H1 (cell line): Measurements from ENCODE around the gene ZNF367. TPM values are rescaled to one million over a fixed set of nuclear protein-coding genes. Genes with fewer than 3 reads are reported as not detected.

Experiments used
- CEBPB ChIP-seq: IDR thresholded peaks from 2 replicates; pipeline ENCODE4 v1.6.1; 2012; ENCODE audit warnings: low read depth, low read length
- CTBP2 ChIP-seq: IDR thresholded peaks from 2 replicates; pipeline ENCODE4 v1.7.0; 2011; ENCODE audit warnings: borderline replicate concordance, mild to moderate bottlenecking, moderate library complexity, mixed read lengths, low read length; ENCODE audit not compliant: insufficient read depth, insufficient read length
- KDM4A ChIP-seq: IDR thresholded peaks from one replicate; pipeline ENCODE4 v1.7.1; 2012; ENCODE audit warnings: low read depth, mild to moderate bottlenecking, moderate library complexity, low read length, inconsistent platforms; ENCODE audit not compliant: severe bottlenecking
- MAFK ChIP-seq: IDR thresholded peaks from 2 replicates; pipeline ENCODE4 v1.6.1; 2012; ENCODE audit warnings: low read depth, mild to moderate bottlenecking, improper control_type of control experiment, low read length
- RBBP5 ChIP-seq: IDR thresholded peaks from 2 replicates; pipeline ENCODE4 v1.7.1; 2012; ENCODE audit warnings: low read depth, mild to moderate bottlenecking, inconsistent platforms, low read length, moderate library complexity, borderline replicate concordance
- SIN3A ChIP-seq, 2 experiments: IDR thresholded peaks in 1 of 2; conservative IDR thresholded peaks in 1 of 2; 2 replicates each; pipeline ENCODE4 v1.6.1; 2011 to 2012; ENCODE audit warnings: low read length in 2 of 2, improper control_type of control experiment in 1 of 2, low read depth in 1 of 2, mild to moderate bottlenecking in 1 of 2
- polyA plus RNA-seq, 7 experiments: library from polyadenylated mRNA; depleted of rRNA in 3 of 7; stranded (reverse) in 5 of 7; unstranded in 2 of 7; fragments of >200 nt in 5 of 7; fragments of 200-250 nt in 2 of 7; gene quantifications; 1 replicate in 5 of 7; 2 replicates in 1 of 7; 4 replicates in 1 of 7; pipeline versions ENCODE4 v1.2.1 to v1.2.3, GENCODE V29; 2011 to 2013; ENCODE audit warnings: missing spikeins in 2 of 7, mixed read lengths in 2 of 7
- total RNA-seq: library from RNA; stranded (reverse); fragmentation: NEBNext Ultra II Directional; extraction: Animal tissue kit (Norgen Biotek cat#: 25700); gene quantifications from 2 replicates; pipeline ENCODE4 v1.2.1, GENCODE V29; 2021
- TF ChIP-seq, protein P1 (sequence below): fragments of 300-600 bp; sonication (generic); IDR thresholded peaks from 2 replicates; pipeline ENCODE4 v1.7.1; 2012; ENCODE audit warnings: low read length, moderate library complexity, mild to moderate bottlenecking, inconsistent platforms; ENCODE audit not compliant: insufficient replicate concordance
- TF ChIP-seq, protein P2 (sequence below): IDR thresholded peaks from 2 replicates; pipeline ENCODE4 v1.6.1; 2012; ENCODE audit warnings: inconsistent platforms

Gene ZNF367
- total and polyA plus RNA-seq, 2 of the 8 experiments (the other 6 are each of a cell fraction or from before 2014, with no cell fraction given) = 2.2 to 8.2 TPM

DNA sequence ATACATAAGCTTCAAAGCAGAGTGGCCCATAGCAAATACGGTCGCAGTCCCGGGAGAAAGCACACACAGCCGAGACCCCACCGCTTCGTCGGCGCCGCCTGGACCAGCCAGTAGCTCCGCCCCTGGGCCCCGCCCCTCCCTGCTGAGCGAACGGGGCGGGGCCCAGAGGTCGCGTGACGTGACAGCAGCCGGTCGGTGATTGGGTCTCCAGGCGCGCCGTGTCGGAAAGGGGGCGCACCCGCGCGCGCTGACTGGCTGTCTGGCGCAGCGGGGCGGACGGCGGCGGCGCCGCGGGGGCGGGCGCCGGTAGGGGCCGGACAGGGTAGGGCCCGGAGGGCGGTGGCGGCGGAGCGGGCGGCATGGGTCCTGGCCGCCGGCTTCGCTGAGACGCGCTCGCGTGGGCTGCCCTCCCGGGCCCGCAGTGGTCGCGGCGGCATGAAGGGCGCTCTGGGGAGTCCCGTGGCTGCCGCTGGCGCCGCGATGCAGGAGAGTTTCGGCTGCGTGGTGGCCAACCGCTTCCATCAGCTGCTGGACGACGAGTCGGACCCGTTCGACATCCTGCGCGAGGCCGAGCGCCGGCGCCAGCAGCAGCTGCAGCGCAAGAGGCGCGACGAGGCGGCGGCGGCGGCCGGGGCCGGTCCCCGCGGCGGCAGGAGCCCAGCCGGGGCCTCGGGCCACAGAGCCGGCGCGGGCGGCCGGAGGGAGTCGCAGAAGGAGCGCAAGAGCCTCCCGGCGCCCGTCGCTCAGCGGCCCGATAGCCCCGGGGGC, 31.9 kb upstream of the ZNF367 start, which contains the start of gene HABP4 (continued):
- TF ChIP-seq, protein P1, sequence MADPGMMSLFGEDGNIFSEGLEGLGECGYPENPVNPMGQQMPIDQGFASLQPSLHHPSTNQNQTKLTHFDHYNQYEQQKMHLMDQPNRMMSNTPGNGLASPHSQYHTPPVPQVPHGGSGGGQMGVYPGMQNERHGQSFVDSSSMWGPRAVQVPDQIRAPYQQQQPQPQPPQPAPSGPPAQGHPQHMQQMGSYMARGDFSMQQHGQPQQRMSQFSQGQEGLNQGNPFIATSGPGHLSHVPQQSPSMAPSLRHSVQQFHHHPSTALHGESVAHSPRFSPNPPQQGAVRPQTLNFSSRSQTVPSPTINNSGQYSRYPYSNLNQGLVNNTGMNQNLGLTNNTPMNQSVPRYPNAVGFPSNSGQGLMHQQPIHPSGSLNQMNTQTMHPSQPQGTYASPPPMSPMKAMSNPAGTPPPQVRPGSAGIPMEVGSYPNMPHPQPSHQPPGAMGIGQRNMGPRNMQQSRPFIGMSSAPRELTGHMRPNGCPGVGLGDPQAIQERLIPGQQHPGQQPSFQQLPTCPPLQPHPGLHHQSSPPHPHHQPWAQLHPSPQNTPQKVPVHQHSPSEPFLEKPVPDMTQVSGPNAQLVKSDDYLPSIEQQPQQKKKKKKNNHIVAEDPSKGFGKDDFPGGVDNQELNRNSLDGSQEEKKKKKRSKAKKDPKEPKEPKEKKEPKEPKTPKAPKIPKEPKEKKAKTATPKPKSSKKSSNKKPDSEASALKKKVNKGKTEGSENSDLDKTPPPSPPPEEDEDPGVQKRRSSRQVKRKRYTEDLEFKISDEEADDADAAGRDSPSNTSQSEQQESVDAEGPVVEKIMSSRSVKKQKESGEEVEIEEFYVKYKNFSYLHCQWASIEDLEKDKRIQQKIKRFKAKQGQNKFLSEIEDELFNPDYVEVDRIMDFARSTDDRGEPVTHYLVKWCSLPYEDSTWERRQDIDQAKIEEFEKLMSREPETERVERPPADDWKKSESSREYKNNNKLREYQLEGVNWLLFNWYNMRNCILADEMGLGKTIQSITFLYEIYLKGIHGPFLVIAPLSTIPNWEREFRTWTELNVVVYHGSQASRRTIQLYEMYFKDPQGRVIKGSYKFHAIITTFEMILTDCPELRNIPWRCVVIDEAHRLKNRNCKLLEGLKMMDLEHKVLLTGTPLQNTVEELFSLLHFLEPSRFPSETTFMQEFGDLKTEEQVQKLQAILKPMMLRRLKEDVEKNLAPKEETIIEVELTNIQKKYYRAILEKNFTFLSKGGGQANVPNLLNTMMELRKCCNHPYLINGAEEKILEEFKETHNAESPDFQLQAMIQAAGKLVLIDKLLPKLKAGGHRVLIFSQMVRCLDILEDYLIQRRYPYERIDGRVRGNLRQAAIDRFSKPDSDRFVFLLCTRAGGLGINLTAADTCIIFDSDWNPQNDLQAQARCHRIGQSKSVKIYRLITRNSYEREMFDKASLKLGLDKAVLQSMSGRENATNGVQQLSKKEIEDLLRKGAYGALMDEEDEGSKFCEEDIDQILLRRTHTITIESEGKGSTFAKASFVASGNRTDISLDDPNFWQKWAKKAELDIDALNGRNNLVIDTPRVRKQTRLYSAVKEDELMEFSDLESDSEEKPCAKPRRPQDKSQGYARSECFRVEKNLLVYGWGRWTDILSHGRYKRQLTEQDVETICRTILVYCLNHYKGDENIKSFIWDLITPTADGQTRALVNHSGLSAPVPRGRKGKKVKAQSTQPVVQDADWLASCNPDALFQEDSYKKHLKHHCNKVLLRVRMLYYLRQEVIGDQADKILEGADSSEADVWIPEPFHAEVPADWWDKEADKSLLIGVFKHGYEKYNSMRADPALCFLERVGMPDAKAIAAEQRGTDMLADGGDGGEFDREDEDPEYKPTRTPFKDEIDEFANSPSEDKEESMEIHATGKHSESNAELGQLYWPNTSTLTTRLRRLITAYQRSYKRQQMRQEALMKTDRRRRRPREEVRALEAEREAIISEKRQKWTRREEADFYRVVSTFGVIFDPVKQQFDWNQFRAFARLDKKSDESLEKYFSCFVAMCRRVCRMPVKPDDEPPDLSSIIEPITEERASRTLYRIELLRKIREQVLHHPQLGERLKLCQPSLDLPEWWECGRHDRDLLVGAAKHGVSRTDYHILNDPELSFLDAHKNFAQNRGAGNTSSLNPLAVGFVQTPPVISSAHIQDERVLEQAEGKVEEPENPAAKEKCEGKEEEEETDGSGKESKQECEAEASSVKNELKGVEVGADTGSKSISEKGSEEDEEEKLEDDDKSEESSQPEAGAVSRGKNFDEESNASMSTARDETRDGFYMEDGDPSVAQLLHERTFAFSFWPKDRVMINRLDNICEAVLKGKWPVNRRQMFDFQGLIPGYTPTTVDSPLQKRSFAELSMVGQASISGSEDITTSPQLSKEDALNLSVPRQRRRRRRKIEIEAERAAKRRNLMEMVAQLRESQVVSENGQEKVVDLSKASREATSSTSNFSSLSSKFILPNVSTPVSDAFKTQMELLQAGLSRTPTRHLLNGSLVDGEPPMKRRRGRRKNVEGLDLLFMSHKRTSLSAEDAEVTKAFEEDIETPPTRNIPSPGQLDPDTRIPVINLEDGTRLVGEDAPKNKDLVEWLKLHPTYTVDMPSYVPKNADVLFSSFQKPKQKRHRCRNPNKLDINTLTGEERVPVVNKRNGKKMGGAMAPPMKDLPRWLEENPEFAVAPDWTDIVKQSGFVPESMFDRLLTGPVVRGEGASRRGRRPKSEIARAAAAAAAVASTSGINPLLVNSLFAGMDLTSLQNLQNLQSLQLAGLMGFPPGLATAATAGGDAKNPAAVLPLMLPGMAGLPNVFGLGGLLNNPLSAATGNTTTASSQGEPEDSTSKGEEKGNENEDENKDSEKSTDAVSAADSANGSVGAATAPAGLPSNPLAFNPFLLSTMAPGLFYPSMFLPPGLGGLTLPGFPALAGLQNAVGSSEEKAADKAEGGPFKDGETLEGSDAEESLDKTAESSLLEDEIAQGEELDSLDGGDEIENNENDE = no peak
- TF ChIP-seq, protein P2, sequence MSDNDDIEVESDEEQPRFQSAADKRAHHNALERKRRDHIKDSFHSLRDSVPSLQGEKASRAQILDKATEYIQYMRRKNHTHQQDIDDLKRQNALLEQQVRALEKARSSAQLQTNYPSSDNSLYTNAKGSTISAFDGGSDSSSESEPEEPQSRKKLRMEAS = peak; percentile 49; the same call in 1 of the 2 replicates
- peak; percentile 60 for TF ChIP-seq RBBP5
- TF ChIP-seq SIN3A (conservative IDR thresholded peaks at IDR 0.05 in 1 of 2, IDR thresholded peaks at IDR 0.05 in 1 of 2; ENCODE audit: low read depth in 1 of 2, low read length in 2 of 2) = 0 out of 4 replicates have a peak, but pooled peaks of 1 of the 2 experiments have one; percentile 23
- TF ChIP-seq CTBP2 = peak; percentile 45
- no peak for TF ChIP-seq CEBPB
- TF ChIP-seq KDM4A = peak; percentile 83
- no peak for TF ChIP-seq MAFK
